22Rv1 (cell line): ENCODE measurements around the gene CD74.

ENCODE experiments used
- CTCF ChIP-seq: fragments of 450-650 bp; IDR thresholded peaks from 2 replicates; pipeline ENCODE4 v1.5.1; 2017; ENCODE audit warnings: mild to moderate bottlenecking
- ZFX ChIP-seq: fragments of 450-650 bp; IDR thresholded peaks from 2 replicates; pipeline ENCODE4 v1.6.1; 2017; ENCODE audit warnings: antibody characterized with exemption, borderline replicate concordance

- TF ChIP-seq CTCF (no peak), ZFX (no peak)
Measured at GRCh38 chr5:150377964-150378694, 34.6 kb downstream of the CD74 start.
